Measurements from ENCODE around the gene DEDD2.

The DEDD2 gene

GRCh38 chr19:42198676-42199439 is 18.6 kb downstream of the DEDD2 start:
- DNase-seq: peak; percentile 44 to 61

GRCh38 chr19:42197375-42197817 is 20.1 kb downstream of the DEDD2 start:
- DNase-seq: no peak

- DNase-seq: no peak
These were observed 21.2 kb downstream of the DEDD2 start for GRCh38 chr19:42196011-42197001.

GRCh38 chr19:42193706-42194105 is 23.8 kb downstream of the DEDD2 start:
- DNase-seq: no peak

DNA sequence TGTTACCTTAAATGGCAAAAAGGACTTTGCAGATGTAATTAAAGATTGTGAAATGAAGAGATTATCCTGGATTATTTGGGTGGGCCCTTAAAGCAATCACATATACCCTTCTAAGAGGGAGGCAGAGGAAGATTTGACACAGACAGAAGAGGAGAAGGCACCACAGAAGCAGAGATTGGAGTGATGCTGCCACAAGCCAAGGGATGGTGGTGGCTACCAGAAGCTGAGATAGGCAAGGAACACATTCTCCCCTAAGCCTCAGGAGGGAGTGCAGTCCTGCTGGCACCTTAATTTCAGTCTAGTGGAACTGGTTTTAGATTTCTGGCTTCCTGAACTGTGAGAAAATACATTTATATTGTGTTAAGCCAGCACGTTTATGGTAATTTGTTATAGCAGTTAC is 24.2 kb downstream of the DEDD2 start:
- no peak for DNase-seq

- DNase-seq: peak in 1 of 2 experiments; percentile 43
These were observed 25.6 kb downstream of the DEDD2 start for GRCh38 chr19:42191855-42192254.

- DNase-seq: no peak
These were observed 26.1 kb downstream of the DEDD2 start for GRCh38 chr19:42191330-42191729.

DNA sequence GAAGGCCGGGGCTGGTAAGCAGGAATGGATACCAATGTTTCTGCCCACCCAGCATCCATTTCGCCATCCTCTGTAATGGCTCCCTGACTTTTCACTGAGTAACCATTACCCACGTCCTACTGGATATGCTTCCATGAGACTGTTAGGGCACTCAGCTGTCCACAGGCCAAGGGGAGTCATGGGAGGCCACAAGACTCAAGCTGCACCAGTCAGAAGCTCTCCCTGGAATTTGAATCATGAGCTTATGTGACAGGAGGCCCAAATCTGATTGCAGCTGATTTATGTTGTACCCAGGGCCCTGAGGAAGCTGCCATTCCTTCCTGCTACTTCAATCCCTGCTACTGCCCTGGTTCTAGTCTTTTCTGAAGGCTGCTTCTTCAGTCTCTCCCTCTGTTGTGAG is 28.3 kb downstream of the DEDD2 start:
- no peak for DNase-seq

GRCh38 chr19:42188665-42189064 is 28.8 kb downstream of the DEDD2 start:
- DNase-seq: no peak

DNA sequence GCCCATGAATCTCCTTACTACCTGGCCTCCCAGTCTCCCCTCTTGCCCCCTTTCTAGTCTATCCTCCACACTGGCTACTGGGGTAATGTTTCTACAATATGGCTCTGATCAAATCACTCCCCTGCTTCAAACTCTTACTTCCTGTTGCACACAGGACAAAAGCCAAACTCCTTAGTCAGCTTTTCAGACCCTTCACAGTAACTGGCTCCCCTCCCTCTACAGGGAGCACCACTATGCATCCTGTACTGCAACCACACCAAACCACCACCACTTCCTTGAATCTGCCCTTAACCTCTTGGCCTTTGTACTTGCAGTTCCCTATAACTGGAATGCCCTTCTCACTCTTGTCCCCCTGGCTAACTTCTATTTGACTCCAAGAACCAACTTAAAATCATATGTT is 32.2 kb downstream of the DEDD2 start:
- no peak for DNase-seq

DNA sequence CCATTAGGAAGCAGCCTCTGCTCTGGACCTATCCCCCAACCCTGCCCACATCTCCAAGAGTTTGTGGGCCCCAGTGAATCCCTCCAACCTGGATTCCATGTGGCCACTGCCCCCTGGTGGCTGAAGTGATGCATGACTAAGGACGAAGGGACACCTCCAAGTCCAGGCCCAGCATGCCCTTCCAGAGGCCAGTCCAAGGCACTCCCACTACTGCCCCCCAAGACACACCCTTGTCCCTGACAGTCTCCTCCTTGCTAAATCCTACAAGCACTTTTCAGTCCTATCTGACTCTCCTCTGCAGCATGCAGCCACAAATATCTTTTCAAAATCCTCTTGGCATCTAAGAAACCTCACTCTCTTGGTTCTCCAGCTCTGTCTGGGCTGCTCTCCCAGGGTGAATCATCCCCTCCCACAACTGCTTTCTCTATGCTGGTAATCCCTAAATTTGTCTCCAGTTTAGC is 33.0 kb downstream of the DEDD2 start:
- DNase-seq: peak; percentile 80 to 85

GRCh38 chr19:42178791-42179674 is 38.4 kb downstream of the DEDD2 start:
- DNase-seq: no peak

GRCh38 chr19:42177686-42178019 is 39.8 kb downstream of the DEDD2 start:
- no peak for DNase-seq

DNA sequence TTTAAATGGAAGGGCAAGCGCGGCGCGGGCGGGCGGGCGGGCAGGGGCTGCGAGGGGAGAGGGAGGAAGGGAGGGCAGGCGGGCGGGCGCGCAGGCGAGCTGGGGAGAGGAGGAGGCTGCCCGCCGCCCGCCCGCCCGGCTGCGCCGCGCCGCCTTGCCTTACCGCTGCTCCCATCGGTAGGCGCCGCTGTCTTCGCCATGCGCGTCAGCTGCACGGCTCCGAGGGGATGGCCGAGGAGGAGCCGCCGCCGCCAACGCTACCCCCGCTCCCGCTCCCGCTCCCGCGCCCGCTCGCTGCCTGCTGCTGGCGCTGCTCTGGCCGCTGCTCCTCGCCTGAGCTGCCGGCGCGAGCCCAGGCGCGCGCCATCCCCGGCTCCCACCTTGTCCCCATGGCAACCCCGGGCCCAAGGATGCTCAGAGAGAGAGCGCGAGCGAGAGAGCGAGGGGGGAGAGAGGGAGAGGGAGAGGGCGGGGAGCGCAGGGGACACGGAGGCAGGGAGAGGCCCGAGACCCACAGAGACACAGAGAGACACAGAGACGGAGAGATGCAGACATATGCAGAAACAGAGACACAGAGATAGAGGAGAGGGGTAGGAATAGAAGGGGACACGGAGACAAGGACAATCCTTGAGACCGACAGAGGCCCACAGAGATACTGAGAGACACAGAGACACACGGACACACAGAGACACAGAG is 40.3 kb downstream of the DEDD2 start:
- peak; percentile 77 to 80 for DNase-seq

- no peak for DNase-seq
These were observed 40.9 kb downstream of the DEDD2 start for GRCh38 chr19:42176649-42176989.

DNA sequence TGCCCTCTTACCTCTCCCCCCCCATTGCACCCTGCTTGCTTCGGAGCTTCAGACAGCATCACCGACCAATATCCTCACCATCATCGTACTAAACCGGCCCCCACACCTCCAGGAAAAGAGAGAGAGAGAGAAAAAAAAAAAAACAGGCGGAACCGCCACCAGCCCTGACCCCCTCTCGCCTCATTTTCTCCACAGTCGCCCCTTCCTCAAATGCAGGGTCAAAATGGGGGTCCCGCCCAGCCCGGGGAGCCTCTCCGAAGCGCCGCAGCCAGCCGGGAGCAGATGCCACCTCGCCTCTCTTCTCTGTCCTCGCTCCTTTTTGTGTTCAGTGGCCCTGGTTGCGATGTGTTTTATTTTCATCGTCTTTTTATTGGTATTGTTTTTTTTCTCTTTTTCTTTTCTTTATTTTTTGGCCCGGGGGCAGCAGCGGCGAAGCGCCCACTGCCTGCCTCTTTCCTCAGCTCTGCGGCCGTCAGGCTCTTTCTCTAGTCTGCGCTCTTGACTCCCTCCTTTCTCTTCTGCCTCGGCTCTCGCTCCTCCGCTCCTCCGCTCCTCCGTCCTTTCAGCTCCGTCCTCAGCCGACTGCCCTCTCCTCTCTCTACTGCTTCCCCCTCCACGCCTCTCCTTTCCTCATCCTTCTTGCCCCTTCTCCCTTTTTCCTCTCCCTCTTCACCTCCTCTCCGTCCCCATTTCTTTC is 41.4 kb downstream of the DEDD2 start:
- DNase-seq: peak in 1 of 2 experiments; percentile 29

GRCh38 chr19:42174958-42175734 is 42.3 kb downstream of the DEDD2 start:
- no peak for DNase-seq

DNA sequence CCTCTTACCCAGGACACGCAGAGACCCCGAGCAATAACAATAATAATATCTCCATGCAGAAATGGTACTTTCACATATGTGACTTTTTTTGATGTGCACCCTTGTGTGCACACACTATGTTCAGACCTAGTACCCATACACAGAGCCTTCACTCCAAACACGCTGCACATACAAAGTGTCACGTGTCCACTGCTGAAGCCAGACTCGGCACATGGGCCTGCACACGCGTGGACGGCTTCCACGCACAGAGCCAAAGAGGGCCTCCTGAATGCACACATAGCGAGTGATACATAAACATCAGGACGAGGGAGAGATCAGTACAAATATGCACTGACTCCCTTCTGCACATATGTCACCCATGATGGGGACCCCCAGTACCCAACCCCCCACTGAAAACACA is 43.3 kb downstream of the DEDD2 start:
- no peak for DNase-seq

DNA sequence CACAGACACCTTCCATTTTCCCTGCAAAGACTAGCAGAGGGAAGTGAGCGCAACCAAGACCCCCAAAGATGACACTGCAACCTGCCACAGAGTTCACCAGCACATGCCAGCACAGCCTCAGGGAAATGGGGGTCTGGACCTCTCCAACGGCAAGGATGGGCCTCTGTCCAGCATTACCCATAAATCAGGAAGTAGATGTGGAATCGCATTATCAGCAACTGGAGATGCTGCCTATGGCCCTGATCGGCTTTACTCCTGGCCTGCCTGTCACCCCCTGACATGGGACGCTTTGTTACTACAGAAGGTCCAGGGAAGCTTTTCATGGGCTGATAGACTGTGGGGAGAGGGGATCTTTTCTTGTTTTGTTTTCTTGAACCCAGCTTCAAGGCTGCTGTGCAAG is 43.8 kb downstream of the DEDD2 start:
- no peak for DNase-seq

- no peak for DNase-seq
These were observed 45.2 kb downstream of the DEDD2 start for GRCh38 chr19:42172261-42172660.

- no peak for DNase-seq
These were observed 46.8 kb downstream of the DEDD2 start for GRCh38 chr19:42170715-42171114.
